ENCODE data around the gene SYTL3. TPM values are rescaled to one million over a fixed set of nuclear protein-coding genes. Genes with fewer than 3 reads are reported as not detected.

SYTL3 gene
- total RNA-seq, 1 experiment from 2014 or later = 1.8 TPM

DNA sequence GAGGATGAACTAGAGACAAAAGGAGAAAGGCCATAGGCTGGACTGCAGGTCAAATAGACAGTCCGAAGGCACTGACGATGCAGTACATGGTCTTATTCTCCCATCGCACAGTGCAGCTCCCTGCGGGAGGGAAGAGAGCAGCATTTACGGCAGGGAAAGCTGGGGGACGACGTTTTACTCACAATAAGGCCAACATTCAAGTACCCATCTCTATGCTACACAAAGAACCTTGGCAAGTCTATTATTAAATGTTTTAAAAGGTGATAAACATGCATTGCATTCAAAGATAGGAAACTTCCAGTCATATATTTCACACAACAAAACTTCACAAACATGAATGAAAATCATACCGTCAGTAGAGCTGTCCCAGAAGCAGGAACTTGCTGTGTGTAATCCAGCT lies 13.1 kb upstream of the SYTL3 start:
- H3K79me2 ChIP-seq (ENCODE audit: low read length) = peaks cover 35% of the 10 kb centered on the region

GRCh38 chr6:158638324-158638854 lies 11.5 kb upstream of the SYTL3 start:
- ChIA-PET CTCF (no interaction called here), POLR2A (ENCODE audit: unreplicated experiment) (no interaction called here)
- ATAC-seq (no peak), DNase-seq (no peak)
- Histone ChIP-seq H3K4me2 (ENCODE audit: low read length) (no peak overlapping the region), H3K9me2 (replicated peaks; ENCODE audit: low read length) (no peaks in the 10 kb centered on the region), H2AFZ (ENCODE audit: low read length) (no peak overlapping the region), H3K4me1 (ENCODE audit: insufficient read depth, low read length) (peaks cover 18% of the 10 kb centered on the region), H3K27ac (ENCODE audit: low read length) (no peak overlapping the region), H3K9ac (ENCODE audit: low read length) (no peak overlapping the region), H3K36me3 (ENCODE audit: low read depth, low read length) (peaks cover 20% of the 10 kb centered on the region), H3K9me3 (ENCODE audit: low read length) (no peaks in the 10 kb centered on the region), H3K79me2 (ENCODE audit: low read length) (peaks cover 48% of the 10 kb centered on the region), H4K20me1 (ENCODE audit: low read length) (peaks cover 4% of the 10 kb centered on the region; the same call in 1 of the 2 replicates), H3K27me3 (ENCODE audit: low read length) (no peaks in the 10 kb centered on the region), H3F3A (ENCODE audit: low read length, unreplicated experiment) (no peaks in the 10 kb centered on the region), H3K4me3 (ENCODE audit: low read length) (no peak overlapping the region)
- no TSS peak for BruUV-seq (replicated peaks)
- TF ChIP-seq EZH2phosphoT487 (IDR thresholded peaks at IDR 0.05; ENCODE audit: borderline replicate concordance, low read length) = no peak
- TF ChIP-seq, protein P1, sequence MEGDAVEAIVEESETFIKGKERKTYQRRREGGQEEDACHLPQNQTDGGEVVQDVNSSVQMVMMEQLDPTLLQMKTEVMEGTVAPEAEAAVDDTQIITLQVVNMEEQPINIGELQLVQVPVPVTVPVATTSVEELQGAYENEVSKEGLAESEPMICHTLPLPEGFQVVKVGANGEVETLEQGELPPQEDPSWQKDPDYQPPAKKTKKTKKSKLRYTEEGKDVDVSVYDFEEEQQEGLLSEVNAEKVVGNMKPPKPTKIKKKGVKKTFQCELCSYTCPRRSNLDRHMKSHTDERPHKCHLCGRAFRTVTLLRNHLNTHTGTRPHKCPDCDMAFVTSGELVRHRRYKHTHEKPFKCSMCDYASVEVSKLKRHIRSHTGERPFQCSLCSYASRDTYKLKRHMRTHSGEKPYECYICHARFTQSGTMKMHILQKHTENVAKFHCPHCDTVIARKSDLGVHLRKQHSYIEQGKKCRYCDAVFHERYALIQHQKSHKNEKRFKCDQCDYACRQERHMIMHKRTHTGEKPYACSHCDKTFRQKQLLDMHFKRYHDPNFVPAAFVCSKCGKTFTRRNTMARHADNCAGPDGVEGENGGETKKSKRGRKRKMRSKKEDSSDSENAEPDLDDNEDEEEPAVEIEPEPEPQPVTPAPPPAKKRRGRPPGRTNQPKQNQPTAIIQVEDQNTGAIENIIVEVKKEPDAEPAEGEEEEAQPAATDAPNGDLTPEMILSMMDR (conservative IDR thresholded peaks at IDR 0.05; ENCODE audit: low read depth, low read length) = no peak
- no peak for TF ChIP-seq EZH2 (IDR thresholded peaks at IDR 0.05; ENCODE audit: low read length, unreplicated experiment)
- intact Hi-C loops (cut with micrococcal nuclease) = no loop called here

More for the DNA sequence above, 13.1 kb upstream of the SYTL3 start:
- H3K36me3 ChIP-seq (ENCODE audit: low read depth, low read length) = peaks cover 25% of the 10 kb centered on the region
- intact Hi-C loops (cut with micrococcal nuclease) = no loop called here
- DNase-seq (no peak), ATAC-seq (no peak)
- H4K20me1 ChIP-seq (ENCODE audit: low read length) = 0 out of 2 replicates have a peak, but pooled peaks cover 4% of the 10 kb centered on the region
- H3K4me2 ChIP-seq (ENCODE audit: low read length) = no peak overlapping the region
- no peaks in the 10 kb centered on the region for H3K9me3 ChIP-seq (ENCODE audit: low read length)
- no peak overlapping the region for H3K4me3 ChIP-seq (ENCODE audit: low read length)
- H3K9me2 ChIP-seq (replicated peaks; ENCODE audit: low read length) = no peaks in the 10 kb centered on the region
- H2AFZ ChIP-seq (ENCODE audit: low read length) = no peak overlapping the region
- BruUV-seq (replicated peaks) = TSS peak; percentile 2
- TF ChIP-seq, protein P1 (conservative IDR thresholded peaks at IDR 0.05; ENCODE audit: low read depth, low read length) = no peak
- no peak for TF ChIP-seq EZH2 (IDR thresholded peaks at IDR 0.05; ENCODE audit: low read length, unreplicated experiment)
- TF ChIP-seq EZH2phosphoT487 (IDR thresholded peaks at IDR 0.05; ENCODE audit: borderline replicate concordance, low read length) = no peak
- peaks cover 10% of the 10 kb centered on the region for H3K4me1 ChIP-seq (ENCODE audit: insufficient read depth, low read length)
- no peaks in the 10 kb centered on the region for H3F3A ChIP-seq (ENCODE audit: low read length, unreplicated experiment)
- H3K27ac ChIP-seq (ENCODE audit: low read length) = no peak overlapping the region
- no peak overlapping the region for H3K9ac ChIP-seq (ENCODE audit: low read length)
- ChIA-PET CTCF (no interaction called here), POLR2A (ENCODE audit: unreplicated experiment) (no interaction called here)
- no peaks in the 10 kb centered on the region for H3K27me3 ChIP-seq (ENCODE audit: low read length)

GRCh38 chr6:158639056-158639455 lies 10.8 kb upstream of the SYTL3 start:
- H4K20me1 ChIP-seq (ENCODE audit: low read length) = peaks cover 4% of the 10 kb centered on the region; the same call in 1 of the 2 replicates

More at GRCh38 chr6:158639056-158639455, 10.8 kb upstream of the SYTL3 start:
- intact Hi-C loops (cut with micrococcal nuclease) = no loop called here
- no TSS peak for BruUV-seq (replicated peaks)
- Histone ChIP-seq H2AFZ (ENCODE audit: low read length) (no peak overlapping the region), H3K79me2 (ENCODE audit: low read length) (peaks cover 55% of the 10 kb centered on the region), H3K4me1 (ENCODE audit: insufficient read depth, low read length) (peaks cover 18% of the 10 kb centered on the region), H3K36me3 (ENCODE audit: low read depth, low read length) (peaks cover 20% of the 10 kb centered on the region), H3K27me3 (ENCODE audit: low read length) (no peaks in the 10 kb centered on the region), H3K9me2 (replicated peaks; ENCODE audit: low read length) (no peaks in the 10 kb centered on the region), H3K9ac (ENCODE audit: low read length) (no peak overlapping the region), H3K9me3 (ENCODE audit: low read length) (no peaks in the 10 kb centered on the region), H3K4me2 (ENCODE audit: low read length) (no peak overlapping the region), H3K27ac (ENCODE audit: low read length) (no peak overlapping the region), H3F3A (ENCODE audit: low read length, unreplicated experiment) (no peaks in the 10 kb centered on the region), H3K4me3 (ENCODE audit: low read length) (no peak overlapping the region)
- no peak for DNase-seq
- TF ChIP-seq, protein P1 (conservative IDR thresholded peaks at IDR 0.05; ENCODE audit: low read depth, low read length) = no peak
- TF ChIP-seq EZH2phosphoT487 (IDR thresholded peaks at IDR 0.05; ENCODE audit: borderline replicate concordance, low read length) (no peak), EZH2 (IDR thresholded peaks at IDR 0.05; ENCODE audit: low read length, unreplicated experiment) (no peak)
- no peak for ATAC-seq
- ChIA-PET POLR2A (ENCODE audit: unreplicated experiment) (no interaction called here), CTCF (no interaction called here)

Data from PC-3 (cell line).